ENCODE data around the gene GNLY.
"Not testable (repeated sequence)": the region's sequence is repeated elsewhere in the genome, so short reads cannot be mapped to it uniquely, and the experiment has no call there.

The GNLY gene

DNA sequence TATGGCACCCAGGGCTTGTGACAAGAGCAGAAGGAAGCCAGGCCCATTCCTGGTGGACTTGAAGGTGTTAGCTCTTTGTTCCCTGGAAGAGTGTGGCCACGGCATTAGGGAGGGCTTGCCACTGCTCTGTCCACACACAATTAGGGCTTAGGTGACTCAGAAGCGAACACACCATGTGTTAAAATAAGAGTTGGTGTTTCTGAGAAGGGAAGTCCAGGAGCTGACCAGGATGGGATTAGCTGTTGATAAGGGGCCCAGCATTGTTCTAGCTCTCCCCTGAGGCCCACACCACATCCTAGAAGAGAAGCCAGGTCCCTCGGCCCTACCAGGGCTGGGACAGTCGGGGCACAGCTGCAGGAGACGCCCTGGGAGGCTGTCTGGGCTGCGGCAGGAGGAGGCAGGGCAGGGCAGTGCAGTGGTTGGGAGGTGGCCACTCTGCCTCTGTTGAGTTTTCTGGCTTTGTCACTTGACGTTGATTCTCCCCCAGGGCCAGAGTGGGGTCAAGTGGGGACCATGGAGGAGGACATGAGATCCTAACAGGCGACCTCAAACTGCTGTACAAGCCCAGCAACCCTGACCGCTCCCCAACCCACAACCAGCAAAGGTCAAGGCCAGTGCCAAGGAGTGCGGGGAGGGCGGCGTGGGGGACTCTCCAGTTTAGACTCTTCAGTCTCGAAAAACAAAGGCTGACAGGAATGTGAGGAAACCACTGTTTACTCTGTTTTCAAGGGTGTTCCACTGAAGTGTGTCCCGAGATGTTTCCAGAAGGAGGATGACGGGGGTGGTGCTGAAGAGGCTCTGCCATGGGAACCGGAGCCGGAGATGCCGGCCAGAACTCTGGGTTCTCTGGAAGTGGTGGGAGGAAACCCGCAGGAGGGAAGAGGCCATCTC, 16.8 kb downstream of the GNLY start:
- DNase-seq (ENCODE audit: low spot score), result no peak

DNA sequence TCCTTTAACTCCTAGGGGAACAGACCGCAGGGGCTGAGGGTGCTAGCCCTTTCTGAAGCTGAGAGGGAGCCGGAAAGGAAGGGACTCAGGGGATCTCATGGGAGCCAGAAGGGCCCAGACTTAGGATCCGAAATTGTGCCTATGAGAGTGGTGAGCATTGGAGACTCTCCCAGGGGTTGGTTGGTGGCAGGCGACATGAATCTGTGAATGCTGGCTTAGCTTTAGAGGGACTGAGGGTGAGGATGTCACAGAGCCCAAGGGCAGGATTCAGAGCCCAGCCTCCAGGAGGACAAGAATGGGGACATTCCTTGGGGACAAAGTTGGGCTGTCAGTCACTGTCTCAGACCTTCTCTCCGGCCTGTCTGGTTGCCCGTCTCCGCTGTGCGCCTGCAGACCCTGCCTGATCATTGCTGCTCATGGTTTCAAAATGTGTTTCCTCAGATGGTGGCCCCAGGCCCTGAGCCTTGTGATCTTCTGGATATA, 17.5 kb downstream of the GNLY start:
- no peak for DNase-seq (ENCODE audit: low spot score)

GRCh38 chr2:85712336-85712735, 18.2 kb downstream of the GNLY start:
- no peak for DNase-seq (ENCODE audit: low spot score)

DNA sequence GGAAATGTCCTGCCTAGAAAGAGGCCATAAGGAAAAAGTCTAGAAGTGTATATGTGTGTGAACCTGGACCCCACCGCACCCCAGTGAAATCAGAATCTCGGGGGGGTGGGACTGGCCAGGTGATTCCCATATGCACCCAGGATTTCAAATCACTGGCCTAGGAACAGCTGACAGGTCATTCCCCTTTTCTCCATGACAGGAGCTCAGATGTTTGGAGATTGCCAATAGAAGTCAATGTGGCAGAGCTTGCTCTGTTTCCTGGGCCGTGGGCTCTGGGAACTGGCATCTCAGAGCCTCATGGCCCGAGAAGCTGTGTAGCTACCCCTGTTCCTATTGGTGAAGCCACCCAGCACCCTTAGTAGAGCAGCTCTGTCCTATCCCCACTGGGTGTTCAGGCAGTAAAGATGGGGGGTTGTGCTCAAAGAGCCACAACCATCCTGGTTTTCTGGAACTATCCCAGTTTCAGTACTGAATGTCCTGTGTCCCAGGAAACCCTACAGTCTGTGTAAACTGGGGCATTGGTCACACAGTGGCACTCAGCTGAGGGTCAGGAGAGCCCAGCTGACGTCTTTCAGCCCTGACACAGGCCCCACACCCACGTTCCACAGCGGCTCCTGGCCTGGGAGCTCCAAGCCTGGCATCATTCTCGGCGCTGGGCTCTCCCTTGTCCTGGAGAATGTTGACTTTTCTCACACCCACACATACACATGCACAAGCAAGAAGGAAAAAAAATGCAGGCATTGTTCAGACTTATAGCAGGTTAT, 18.9 kb downstream of the GNLY start:
- DNase-seq (ENCODE audit: low spot score), result peak; percentile 43

- no peak for DNase-seq (ENCODE audit: low spot score)
Measured at GRCh38 chr2:85713836-85714235, 19.7 kb downstream of the GNLY start.

DNA sequence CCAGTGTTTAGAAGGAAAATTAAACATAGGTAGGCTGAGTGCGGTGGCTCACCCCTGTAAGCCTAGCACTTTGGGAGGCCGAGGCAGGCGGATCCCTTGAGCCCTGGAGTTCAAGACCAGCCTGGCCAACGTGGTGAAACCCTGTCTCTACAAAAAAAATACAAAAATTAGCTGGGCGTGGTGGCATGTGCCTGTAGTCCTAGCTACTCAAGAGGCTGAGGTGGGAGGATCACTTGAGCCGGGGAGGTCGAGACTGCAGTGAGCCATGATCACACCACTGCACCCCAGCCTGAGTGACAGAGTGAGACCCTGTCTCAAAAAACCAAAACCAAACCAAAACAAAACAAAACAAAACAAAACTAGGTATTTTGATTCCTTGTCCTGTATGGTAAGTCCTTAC, 20.3 kb downstream of the GNLY start:
- not testable (repeated sequence) for DNase-seq (ENCODE audit: low spot score)

GRCh38 chr2:85714841-85715240, 20.7 kb downstream of the GNLY start:
- DNase-seq (ENCODE audit: low spot score), result no peak

GRCh38 chr2:85716346-85716914, 22.3 kb downstream of the GNLY start:
- DNase-seq (ENCODE audit: low spot score), result no peak

GRCh38 chr2:85717308-85718008, 23.3 kb downstream of the GNLY start:
- peak; percentile 85 for DNase-seq (ENCODE audit: low spot score)

- peak; percentile 32 for DNase-seq (ENCODE audit: low spot score)
Measured at GRCh38 chr2:85718009-85718391, 23.8 kb downstream of the GNLY start.

DNA sequence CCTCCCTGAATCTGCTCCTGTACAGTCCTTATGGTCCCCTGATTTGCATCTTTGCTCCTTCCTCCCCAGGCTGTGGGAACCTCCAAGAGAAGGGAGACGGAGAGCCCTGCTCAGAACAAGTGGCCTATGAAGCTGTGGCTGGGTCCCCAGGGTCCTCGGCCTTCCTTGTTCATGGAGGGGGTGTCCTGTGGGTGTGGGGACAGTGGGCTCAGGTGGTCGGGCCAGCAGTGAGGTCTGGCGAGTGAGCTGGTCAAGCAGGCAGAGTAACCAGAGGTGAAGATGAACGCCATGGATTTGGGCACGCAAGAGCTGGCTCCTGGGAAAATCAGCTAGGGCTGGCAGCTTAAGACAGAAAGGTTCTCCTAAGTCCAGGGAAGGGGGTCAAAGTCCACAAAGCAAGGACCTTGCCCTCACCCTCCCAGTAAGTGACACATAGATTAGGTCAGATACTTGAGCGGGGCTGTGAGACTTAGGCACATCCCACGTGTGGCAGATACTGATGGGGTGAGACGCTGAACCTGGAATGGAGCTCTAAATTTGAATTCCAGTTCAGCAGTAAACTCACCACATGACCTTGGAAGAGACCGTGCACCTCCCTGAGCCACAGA, 24.8 kb downstream of the GNLY start:
- no peak for DNase-seq (ENCODE audit: low spot score)

GRCh38 chr2:85719609-85720240, 25.6 kb downstream of the GNLY start:
- no peak for DNase-seq (ENCODE audit: low spot score)

DNA sequence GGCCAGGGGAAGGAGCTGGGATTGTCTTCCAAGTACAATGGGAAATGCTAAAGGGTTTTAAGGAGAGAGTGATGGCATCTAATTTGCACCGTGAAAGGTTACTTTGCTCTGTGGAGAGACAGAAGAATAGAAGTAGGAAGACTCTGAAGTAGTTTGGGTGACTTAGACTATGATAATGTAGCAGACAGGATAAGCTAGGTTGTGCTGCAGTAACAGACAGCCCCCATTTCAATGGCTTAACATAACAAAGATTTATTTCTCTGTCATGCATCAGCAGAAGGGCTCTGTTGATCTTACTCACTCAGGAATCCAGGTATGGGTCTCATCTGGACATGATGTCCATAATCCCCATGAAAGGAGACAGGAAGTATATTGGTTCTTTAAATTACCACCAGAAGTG, 26.4 kb downstream of the GNLY start:
- DNase-seq (ENCODE audit: low spot score), result no peak

DNA sequence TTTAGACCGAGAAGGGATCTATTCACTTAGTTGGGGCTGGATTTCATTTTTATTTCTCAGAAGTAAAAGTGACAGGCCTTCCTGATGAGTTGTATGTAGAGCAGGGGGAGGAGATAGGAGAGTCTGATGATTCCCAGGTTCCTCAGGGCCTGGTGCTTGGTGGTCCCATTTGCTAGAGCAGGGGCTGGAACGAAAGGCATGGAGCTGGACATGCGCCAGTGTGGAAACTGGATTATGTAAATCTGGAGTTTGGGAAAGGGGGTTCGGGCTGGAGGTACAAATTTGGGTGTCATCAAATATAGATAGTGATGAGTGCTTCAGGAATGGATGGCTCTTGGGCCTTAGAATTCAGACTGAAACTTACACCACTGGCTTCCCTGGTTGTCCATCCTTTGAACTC, 27.5 kb downstream of the GNLY start:
- no peak for DNase-seq (ENCODE audit: low spot score)

DNA sequence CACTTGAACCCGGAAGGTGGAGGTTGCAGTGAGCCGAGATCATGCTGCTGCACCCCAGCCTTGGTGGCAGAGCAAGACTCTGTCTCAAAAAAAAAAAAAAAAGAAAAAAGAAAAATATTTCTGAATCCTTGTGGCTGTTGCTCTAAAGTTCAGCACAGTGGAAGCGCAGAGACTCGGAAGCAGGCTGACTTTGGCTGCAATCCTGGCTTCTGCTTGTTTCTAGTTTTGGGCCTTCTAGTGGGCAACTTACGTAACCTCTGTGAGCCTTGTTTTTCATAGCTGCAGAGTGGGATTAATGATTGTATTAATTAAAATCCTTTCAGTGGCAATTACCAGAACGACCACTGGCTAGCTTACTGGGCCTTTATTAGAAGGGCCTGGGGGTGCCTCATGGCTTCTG, 28.4 kb downstream of the GNLY start:
- DNase-seq (ENCODE audit: low spot score), result no peak

- DNase-seq (ENCODE audit: low spot score), result peak; percentile 58
Measured at GRCh38 chr2:85723707-85724360, 29.7 kb downstream of the GNLY start.

DNA sequence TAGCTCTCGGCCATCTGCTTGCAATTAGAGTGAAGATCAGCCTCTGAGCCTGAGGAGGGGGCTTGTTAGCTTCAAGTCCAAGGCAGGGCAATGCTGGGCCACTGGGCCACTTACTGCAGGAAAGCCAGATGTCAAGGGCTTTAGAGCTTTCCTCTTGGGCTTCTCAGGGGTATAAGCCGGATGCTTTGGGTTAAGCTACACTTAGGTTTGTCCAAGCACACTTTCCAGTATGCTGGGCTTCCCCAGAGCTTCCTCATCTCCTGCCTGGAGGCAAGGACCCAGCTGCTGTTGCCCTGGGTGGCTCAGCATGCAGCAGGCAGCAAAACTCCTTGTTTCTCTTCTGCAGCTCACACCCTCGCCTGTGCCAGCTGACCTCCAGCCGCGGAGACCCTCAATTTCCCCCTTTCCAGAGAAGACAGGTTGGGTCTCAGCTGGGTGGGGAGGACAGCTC, 30.6 kb downstream of the GNLY start:
- DNase-seq (ENCODE audit: low spot score), result no peak

GRCh38 chr2:85725451-85725850, 31.3 kb downstream of the GNLY start:
- no peak for DNase-seq (ENCODE audit: low spot score)

GRCh38 chr2:85727798-85728197, 33.6 kb downstream of the GNLY start:
- no peak for DNase-seq (ENCODE audit: low spot score)

- DNase-seq (ENCODE audit: low spot score), result no peak
Measured at GRCh38 chr2:85728342-85728741, 34.2 kb downstream of the GNLY start.

Data from AG20443 (cell line).